Fibroblast of villous mesenchyme (primary cell): ENCODE results near the gene RAB8B. TPM values are rescaled to one million over a fixed set of nuclear protein-coding genes. Genes with fewer than 3 reads are reported as not detected.
"Not testable (repeated sequence)": the region's sequence is repeated elsewhere in the genome, so short reads cannot be mapped to it uniquely, and the experiment has no call there.

ENCODE experiments used
- DNase-seq: peaks from one replicate; pipeline ENCODE4 v3.0.0-alpha.2; 2010; ENCODE audit warnings: low read depth
- H3K4me3 ChIP-seq: 2 replicates; pipeline ENCODE4 v1.5.1; 2011; ENCODE audit warnings: low read depth, mild to moderate bottlenecking, low read length
- CTCF ChIP-seq: IDR thresholded peaks from 2 replicates; pipeline ENCODE4 v1.5.1; 2012; ENCODE audit warnings: low read depth, mild to moderate bottlenecking, low read length; ENCODE audit not compliant: insufficient read depth
- total RNA-seq: library from RNA; depleted of rRNA; stranded (reverse); fragments of >200 nt; gene quantifications from 2 replicates; pipeline ENCODE4 v1.2.3, GENCODE V29; 2012

RAB8B gene
- total RNA-seq, 1 donor = 97.2 TPM

- H3K4me3 ChIP-seq = no peak overlapping the region
- peak; percentile 49 for DNase-seq
- no peak for TF ChIP-seq CTCF
These were observed 43.5 kb downstream of the RAB8B start for GRCh38 chr15:63232943-63233342.

DNA sequence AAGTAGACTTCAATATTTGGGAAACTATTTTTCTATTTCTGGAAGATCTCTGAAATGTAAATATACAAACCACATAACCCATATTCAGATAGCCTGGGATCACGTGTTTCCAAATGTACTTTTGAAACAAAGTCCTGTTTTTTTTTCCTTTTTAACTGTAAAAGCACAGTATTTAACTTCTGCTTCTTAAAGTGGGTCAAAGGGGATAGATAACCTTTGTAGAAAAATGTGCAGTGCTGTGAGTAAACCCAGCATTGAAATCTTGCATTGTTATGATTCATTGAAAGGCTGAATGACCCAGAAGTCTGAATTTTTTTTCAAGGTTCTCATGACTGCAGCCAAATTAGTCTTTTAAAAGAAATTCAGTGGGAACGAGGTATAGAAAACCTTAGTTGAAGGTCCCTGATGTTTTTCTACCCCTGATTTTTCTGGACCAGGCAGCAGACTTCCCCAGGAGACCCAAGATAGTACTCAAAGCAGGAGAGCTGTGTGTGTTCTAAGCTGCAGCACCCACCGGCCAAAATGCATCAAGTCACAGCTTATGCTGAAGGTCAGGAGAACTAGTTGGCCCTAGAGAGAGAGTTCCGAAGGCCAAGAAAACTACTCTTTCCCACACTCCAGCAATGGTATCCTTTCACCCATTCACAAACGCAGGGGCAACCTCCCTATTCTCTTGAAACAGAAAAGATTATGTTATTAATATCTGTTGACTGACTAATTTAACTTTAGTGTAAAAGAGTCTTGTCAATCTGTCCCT lies 44.4 kb downstream of the RAB8B start:
- peak overlapping the region; percentile 0 for H3K4me3 ChIP-seq

DNA sequence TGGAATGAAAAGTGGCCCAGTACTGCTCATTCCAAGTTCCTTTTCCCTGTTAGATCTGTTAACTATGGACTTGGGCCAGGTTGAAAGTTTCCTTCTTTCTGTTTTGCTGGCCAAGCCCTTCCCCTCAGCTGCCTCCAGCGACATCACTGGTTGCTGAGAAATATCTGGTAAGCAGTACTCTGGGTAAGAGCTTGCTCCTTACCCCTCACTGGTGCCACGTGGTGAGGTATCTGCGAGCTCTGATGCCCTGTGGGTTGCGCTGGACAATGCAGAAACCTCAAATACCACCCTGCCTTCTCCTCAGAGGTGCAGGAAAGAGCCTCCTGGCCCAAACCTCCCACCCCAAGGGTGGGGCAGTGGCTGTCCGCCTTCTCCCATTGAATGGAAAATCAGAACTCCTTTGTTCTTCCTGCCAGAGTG lies 45.1 kb downstream of the RAB8B start:
- H3K4me3 ChIP-seq = no peak overlapping the region
- TF ChIP-seq CTCF = no peak
- peak; percentile 75 for DNase-seq

More for the DNA sequence above, 44.4 kb downstream of the RAB8B start:
- peak; percentile 90 for DNase-seq
- no peak for TF ChIP-seq CTCF

DNA sequence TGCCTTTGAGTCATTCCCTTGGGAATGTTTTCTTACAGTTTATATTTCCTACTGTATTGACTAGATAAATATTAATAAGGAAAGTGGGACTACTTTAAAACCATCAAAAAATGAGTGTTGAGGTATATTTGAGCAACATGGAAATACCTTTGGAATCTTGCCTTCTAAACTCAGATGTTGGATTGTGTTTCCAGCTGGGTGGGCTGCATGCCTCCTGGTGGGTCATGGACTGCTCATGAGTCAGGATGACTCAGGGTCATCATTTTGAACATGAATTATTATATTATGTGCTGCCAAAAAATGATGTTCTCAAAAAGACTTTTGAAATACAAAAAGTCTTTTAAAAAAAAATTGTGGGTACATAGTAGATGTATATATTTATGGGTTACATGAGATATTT lies 46.9 kb downstream of the RAB8B start:
- peak; percentile 53 for DNase-seq
- no peak for TF ChIP-seq CTCF
- H3K4me3 ChIP-seq = no peak overlapping the region

- not testable (repeated sequence) for H3K4me3 ChIP-seq, DNase-seq
These were observed 47.7 kb downstream of the RAB8B start for GRCh38 chr15:63237086-63237485.

DNA sequence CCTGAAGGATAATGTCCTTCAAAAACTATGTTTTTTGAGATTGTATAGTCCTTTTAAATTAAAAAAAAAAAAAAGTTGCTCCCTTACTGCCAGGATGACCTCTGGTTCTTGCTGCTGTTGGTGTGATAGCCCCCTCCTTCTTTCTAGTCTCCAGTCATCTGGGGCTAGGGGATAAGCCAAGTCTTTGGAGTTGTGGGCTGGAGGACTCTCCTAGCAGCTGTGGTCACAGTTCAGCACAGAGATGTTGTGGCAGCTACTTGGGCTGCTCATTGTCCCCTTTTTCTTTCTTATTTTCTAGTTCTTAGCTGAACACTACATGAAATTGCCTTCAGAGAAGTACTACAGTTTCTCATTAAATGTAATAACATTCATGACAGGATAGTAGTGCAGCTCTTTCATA lies 48.8 kb downstream of the RAB8B start:
- H3K4me3 ChIP-seq = no peak overlapping the region
- DNase-seq = no peak
- TF ChIP-seq CTCF = no peak

- H3K4me3 ChIP-seq = no peak overlapping the region
- peak; percentile 51 for DNase-seq
- TF ChIP-seq CTCF = no peak
These were observed 49.4 kb downstream of the RAB8B start for GRCh38 chr15:63238796-63239195.
